Stomach smooth muscle (tissue), 2 donors: ENCODE measurements around the gene FXYD3.

Experiments
- H3K27ac ChIP-seq: one replicate; pipeline ENCODE4 v1.7.0; 2013; ENCODE audit warnings: mild to moderate bottlenecking, low read length, inconsistent platforms
- H3K27me3 ChIP-seq, 2 donors: one replicate each; pipeline ENCODE4 v1.7.0; 2013; ENCODE audit warnings: low read length in 2 of 2; ENCODE audit not compliant: insufficient read depth in 2 of 2, control insufficient read depth in 1 of 2
- H3K36me3 ChIP-seq, 2 donors: one replicate each; pipeline ENCODE4 v1.7.0; 2013; ENCODE audit warnings: low read length in 2 of 2; ENCODE audit not compliant: control insufficient read depth in 2 of 2, insufficient read depth in 2 of 2
- H3K4me1 ChIP-seq: one replicate; pipeline ENCODE4 v1.7.0; 2013; ENCODE audit warnings: low read length; ENCODE audit not compliant: control insufficient read depth, insufficient read depth
- H3K4me3 ChIP-seq, 2 donors: one replicate each; pipeline ENCODE4 v1.7.0; 2013; ENCODE audit warnings: low read length in 2 of 2
- H3K9ac ChIP-seq, 2 donors: one replicate each; pipeline ENCODE4 v1.7.0; 2013; ENCODE audit warnings: low read length in 2 of 2, mild to moderate bottlenecking in 1 of 2
- H3K9me3 ChIP-seq, 2 donors: one replicate each; pipeline ENCODE4 v1.7.0; 2013; ENCODE audit warnings: low read length in 2 of 2; ENCODE audit not compliant: control insufficient read depth in 2 of 2
- donor health status: healthy.
- donor health status: Pancreatic carcinoma.

The FXYD3 gene

DNA sequence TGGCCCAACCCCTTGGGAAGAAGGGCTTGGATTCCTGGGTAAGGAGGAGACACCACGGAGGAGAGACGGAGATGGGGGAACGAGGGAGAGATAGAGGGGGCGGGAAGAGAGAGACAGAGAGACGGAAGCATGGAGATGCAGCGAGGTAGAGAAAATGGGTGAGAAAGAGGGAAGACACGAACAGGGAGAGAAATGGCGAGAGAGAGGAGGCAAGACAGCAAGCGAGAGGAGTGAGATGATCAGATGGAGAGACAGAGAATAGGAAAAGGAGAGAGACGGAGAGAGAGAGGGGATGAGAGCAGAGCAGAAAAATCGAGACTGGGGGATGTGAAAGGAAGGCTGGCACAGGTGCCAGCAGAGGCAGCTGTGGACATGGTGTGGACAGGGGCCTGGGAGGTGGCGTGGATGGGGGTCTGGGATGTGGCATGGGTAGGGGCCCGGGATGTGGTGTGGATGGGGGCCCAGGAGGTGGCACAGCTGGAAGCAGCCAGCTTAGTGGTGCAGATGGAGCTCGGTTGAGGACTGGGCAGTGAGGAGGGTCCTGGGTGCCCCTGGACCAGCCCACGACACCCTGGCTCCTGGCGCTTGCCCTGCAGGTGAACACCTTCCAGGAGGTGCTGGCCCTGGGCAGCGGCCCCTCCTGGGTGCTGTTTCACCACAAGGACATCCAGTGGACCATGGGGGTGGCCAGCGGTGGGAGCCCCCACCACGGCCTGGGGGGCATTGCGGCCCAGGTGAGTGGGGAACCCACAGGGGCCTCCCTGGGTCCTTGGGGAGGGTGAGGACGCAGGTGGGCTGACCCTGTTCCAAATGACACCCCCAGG lies 40.2 kb upstream of the FXYD3 start:
- Histone ChIP-seq H3K27me3 (peaks cover 0 to 3% of the 10 kb centered on the region in 2 donors), H3K36me3 (no peaks in the 10 kb centered on the region), H3K4me1 (no peaks in the 10 kb centered on the region), H3K9me3 (peaks cover 3% of the 10 kb centered on the region in 2 donors), H3K27ac (no peak overlapping the region), H3K9ac (no peak overlapping the region), H3K4me3 (no peak overlapping the region)

DNA sequence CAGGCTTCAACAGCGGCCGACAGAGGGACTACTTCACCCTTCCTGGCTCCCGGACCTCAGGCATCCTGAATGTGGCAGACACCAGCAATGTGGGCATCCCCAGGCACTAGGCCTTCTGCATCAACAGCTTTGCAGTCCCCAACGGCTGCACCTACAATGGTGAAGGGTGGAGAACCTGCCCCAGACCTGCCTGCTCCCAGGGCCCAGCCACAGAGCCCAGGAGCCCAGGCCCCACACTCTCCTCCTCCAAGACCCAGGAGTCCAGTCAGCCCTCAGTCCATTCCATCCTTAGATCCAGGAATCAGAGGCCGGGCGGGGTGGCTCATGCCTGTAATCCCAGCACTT lies 39.6 kb upstream of the FXYD3 start:
- H3K9ac ChIP-seq: no peak overlapping the region
- H3K27me3 ChIP-seq: peaks cover 0 to 3% of the 10 kb centered on the region in 2 donors
- no peak overlapping the region for H3K27ac ChIP-seq
- no peaks in the 10 kb centered on the region for H3K9me3 ChIP-seq
- no peak overlapping the region for H3K4me3 ChIP-seq
- no peaks in the 10 kb centered on the region for H3K4me1 ChIP-seq
- no peaks in the 10 kb centered on the region for H3K36me3 ChIP-seq

DNA sequence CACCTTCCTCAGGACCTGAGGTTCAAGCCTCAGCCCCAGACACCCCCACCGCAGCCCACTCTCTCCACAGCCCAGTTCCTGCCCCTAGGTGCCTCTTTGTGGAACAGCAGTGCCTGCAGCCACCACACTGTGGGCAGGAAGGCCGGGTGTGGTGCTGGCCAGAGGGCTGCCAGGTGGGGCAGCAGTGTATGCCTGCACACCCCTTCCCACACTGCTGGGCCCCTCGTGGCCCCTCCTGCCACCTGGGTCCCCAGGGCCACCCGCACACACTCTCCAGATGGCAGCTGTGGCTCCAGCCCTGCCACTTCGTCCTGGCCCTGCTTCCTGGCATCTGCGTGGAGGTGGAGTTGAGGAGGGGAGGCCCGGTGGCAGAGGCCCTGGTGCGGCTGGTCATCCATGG lies 39.0 kb upstream of the FXYD3 start:
- no peaks in the 10 kb centered on the region for H3K36me3 ChIP-seq
- no peak overlapping the region for H3K4me3 ChIP-seq
- no peaks in the 10 kb centered on the region for H3K4me1 ChIP-seq
- H3K9me3 ChIP-seq: no peaks in the 10 kb centered on the region
- H3K27me3 ChIP-seq: peaks cover 0 to 3% of the 10 kb centered on the region in 2 donors
- H3K9ac ChIP-seq: no peak overlapping the region
- no peak overlapping the region for H3K27ac ChIP-seq

DNA sequence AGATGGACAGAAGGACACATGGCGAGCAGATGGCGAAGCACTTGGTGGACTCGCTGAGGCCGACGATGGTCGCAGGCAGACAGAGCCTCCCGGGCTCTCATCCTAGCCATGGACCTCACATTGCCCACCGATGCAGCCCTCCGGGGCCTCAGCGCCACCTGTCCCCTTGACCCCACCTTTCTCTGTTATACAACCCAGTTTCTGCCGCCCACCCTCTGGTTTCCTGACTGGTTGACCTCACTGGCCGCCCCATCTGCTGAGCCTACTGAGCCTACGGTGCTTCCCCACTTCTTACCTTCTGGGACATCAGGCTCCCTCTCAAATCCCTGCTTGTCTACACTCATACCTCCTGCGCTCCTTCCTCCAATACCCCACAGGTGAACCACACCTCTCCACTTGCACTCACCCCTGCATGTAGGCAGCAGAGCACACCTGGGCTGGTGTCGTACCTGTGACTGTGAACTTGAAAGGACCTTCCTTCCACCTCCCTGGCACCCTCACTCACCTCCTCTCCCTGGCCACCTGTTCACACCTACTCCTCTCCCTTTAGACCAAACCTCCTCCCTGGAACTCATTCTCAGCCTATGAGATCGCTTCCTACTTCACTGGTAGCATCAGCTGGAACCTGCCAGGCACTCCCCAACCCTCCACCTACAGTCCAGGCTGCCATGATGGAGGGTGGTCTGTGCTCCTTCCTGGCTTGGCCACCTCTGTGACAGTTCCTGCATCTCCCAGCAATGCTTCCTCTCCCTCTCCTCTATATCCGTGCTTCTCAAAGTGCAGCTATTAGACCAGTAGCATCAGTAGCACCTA lies 38.0 kb upstream of the FXYD3 start:
- Histone ChIP-seq H3K4me3 (no peak overlapping the region), H3K9ac (no peak overlapping the region), H3K36me3 (no peaks in the 10 kb centered on the region), H3K27me3 (peaks cover 0 to 3% of the 10 kb centered on the region in 2 donors), H3K9me3 (peaks cover 0 to under 1% of the 10 kb centered on the region in 2 donors), H3K4me1 (no peaks in the 10 kb centered on the region), H3K27ac (no peak overlapping the region)

DNA sequence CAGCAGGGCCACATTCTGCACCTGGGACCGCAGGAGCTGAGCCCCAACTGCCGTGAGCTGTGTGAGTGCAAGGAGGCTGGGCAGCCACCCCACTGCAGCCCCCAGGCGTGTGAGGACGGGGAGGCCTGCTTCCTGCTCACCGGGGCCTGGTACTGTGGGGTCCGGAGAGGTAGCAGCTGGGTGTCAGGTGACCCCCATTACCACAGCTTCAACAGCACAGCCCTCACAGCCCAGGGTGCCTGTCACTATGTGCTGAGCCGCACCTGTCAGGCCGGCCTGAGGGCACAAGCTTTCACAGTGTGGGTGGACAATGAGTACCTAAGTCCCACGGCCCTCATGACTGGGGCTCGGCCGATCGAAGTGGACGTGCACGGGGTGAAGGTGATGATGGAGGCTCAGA lies 35.8 kb upstream of the FXYD3 start:
- Histone ChIP-seq H3K4me3 (no peak overlapping the region), H3K36me3 (no peaks in the 10 kb centered on the region), H3K4me1 (no peaks in the 10 kb centered on the region), H3K9me3 (peaks cover 0 to 2% of the 10 kb centered on the region in 2 donors), H3K27ac (no peak overlapping the region), H3K9ac (no peak overlapping the region), H3K27me3 (peaks cover 2 to 3% of the 10 kb centered on the region in 2 donors)

DNA sequence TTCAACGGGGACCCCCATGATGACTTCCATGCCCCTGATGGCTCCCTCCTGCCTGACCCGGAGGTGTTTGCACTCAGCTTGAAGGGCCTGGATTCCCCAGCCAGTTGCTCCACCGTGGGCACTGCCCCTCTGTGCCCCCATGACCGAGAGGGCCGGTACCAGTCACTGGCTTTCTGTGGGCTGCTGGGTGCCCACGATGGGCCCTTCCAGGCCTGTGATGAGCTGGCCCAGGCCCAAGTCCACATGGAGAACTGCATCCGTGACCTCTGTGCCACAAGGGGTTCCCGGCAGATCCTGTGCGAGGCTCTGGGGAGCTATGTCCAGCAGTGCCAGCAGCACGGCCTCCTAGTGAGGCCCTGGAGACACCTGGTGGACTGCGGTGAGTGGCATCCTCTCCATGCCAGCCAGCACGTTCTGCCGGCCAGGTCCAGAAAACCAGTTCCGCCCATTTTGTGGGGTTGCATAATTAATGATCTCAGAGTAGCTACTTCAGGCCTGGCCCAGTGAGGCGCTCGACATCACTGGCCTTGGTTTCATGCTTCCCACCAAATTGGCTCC lies 34.9 kb upstream of the FXYD3 start:
- Histone ChIP-seq H3K9ac (no peak overlapping the region), H3K27ac (no peak overlapping the region), H3K27me3 (peaks cover 2 to 3% of the 10 kb centered on the region in 2 donors), H3K4me1 (no peaks in the 10 kb centered on the region), H3K36me3 (no peaks in the 10 kb centered on the region), H3K9me3 (peaks cover 0 to 2% of the 10 kb centered on the region in 2 donors), H3K4me3 (no peak overlapping the region)

DNA sequence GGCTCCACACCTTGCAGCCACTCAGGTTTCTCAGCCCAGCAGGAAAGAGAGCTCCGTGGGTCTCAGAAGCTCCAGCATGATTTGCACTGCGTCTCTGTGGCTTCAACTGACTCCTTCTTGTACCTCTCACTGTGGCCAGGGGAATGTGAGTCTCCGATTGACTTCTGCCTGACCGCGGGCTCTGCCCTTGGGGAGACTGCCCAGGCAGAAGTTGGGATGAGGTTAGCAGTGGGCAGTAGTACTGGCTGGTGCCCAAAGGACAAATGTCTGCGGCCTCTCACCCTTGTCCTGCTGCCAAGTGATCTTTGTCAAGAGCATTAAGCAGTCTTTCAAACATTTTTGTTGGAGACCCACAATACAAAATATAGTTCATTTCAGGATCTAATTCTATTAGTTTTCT lies 34.4 kb upstream of the FXYD3 start:
- Histone ChIP-seq H3K27ac (no peak overlapping the region), H3K27me3 (peaks cover 2 to 3% of the 10 kb centered on the region in 2 donors), H3K4me1 (no peaks in the 10 kb centered on the region), H3K36me3 (no peaks in the 10 kb centered on the region), H3K4me3 (no peak overlapping the region), H3K9ac (no peak overlapping the region), H3K9me3 (peaks cover 0 to 2% of the 10 kb centered on the region in 2 donors)

DNA sequence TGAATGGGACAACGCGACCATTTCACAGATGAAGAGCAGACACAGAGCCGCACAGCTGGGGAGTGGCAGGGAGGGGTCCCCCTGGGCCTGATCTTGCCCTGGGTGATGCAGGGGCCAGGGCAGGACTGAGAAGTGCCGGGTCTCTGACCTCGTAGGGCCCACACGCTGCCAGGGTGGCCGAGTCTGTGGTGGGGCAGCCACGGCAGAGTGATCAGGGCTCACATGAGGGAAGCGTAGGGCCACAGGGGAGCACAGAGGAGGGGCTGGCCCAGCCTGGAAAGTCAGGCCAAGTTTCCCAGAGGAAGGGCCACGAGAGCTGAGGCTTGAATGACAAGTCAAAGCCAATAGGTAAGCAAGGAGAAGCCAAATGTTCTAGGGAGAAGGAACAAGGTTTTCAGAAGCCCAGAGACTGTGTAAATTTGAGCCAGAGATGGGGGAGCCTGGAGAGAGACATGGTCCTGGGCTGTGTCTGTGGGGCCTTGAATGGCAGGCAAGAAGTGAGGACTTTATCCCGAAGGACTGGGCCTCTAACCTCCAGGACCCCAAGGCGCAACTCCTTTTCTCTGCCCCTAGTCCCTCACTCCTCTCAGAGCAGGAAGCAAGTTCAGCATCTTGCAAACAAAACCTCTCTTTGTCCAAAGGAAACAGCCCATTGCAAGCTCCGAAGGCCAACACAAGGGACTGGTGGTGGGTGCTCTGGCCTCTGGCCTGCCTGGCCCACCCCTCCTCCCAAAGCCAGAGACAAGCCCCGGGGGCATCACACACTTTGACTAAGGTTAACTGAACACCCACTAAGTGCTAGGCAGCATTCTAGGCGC lies 31.7 kb upstream of the FXYD3 start:
- no peaks in the 10 kb centered on the region for H3K4me1 ChIP-seq
- no peak overlapping the region for H3K9ac ChIP-seq

DNA sequence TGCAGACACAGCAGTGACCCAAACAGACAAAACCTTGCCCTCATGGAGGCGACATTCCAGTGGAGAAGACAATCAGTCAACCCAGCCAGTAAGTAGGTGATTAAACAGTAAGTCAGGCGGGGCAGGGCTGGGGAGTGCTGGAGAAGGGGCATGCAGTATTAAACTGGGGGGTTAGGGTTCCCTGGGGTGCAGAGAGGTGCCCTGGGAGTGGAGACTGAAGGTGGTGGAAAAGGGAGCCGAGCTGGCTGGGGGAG lies 31.2 kb upstream of the FXYD3 start:
- Histone ChIP-seq H3K4me1 (no peaks in the 10 kb centered on the region), H3K27ac (no peak overlapping the region), H3K9ac (no peak overlapping the region), H3K27me3 (peaks cover 5 to 6% of the 10 kb centered on the region in 2 donors), H3K4me3 (no peak overlapping the region), H3K9me3 (peaks cover 0 to 2% of the 10 kb centered on the region in 2 donors), H3K36me3 (no peaks in the 10 kb centered on the region)

More for the DNA sequence above, 31.7 kb upstream of the FXYD3 start:
- no peak overlapping the region for H3K4me3 ChIP-seq
- peaks cover 0 to 2% of the 10 kb centered on the region in 2 donors for H3K9me3 ChIP-seq
- H3K27ac ChIP-seq: no peak overlapping the region
- peaks cover 2 to 6% of the 10 kb centered on the region in 2 donors for H3K27me3 ChIP-seq
- H3K36me3 ChIP-seq: no peaks in the 10 kb centered on the region

DNA sequence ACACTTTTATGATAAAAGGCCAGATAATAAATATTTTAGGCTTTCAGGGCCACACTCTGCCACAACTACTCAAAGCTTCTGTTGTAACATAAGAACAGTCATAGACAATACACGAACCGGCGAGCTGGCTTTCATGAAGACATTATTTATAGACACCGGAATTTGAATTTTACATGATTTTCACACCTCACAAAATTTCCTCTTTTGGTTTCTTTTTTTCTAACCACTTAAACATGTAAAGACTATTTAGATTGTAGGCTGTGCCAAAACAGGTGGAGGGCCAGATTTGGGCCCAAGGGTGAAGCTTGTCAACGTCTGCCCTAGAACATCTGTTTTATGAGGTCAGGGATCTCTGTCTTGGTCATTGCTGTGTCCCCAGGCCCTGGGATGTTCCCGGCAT lies 29.7 kb upstream of the FXYD3 start:
- H3K27me3 ChIP-seq: peaks cover 7 to 9% of the 10 kb centered on the region in 2 donors
- H3K9ac ChIP-seq: no peak overlapping the region
- peaks cover 0 to 2% of the 10 kb centered on the region in 2 donors for H3K9me3 ChIP-seq
- H3K36me3 ChIP-seq: no peaks in the 10 kb centered on the region
- H3K4me1 ChIP-seq: peaks cover 4% of the 10 kb centered on the region
- H3K27ac ChIP-seq: no peak overlapping the region
- H3K4me3 ChIP-seq: no peak overlapping the region
